Activated naive CD4-positive, alpha-beta T cell treated with anti-CD3 and anti-CD28 coated beads for 36 hours (primary cell): ENCODE results near the gene CCDC83. TPM values are rescaled to one million over a fixed set of nuclear protein-coding genes. Genes with fewer than 3 reads are reported as not detected.
"Not testable (repeated sequence)": the region's sequence is repeated elsewhere in the genome, so short reads cannot be mapped to it uniquely, and the experiment has no call there.

ENCODE experiments used
- CTCF ChIA-PET: fragments of 350-600 bp; sonication (Branson Sonifier 250); formaldehyde crosslinking; loops from one replicate; lab custom pipeline; 2021; ENCODE audit warnings: antibody characterized with exemption; lab: Charles Lee
- DNase-seq: peaks from one replicate; pipeline ENCODE4 v3.0.0-alpha.2; 2020
- H3K27ac Mint-ChIP-seq: one replicate; pipeline ENCODE4 v1.8.0; 2021; ENCODE audit warnings: mild to moderate bottlenecking, mixed read lengths
- H3K27me3 Mint-ChIP-seq: one replicate; pipeline ENCODE4 v1.8.0; 2021; ENCODE audit warnings: low read depth, mixed read lengths
- H3K36me3 Mint-ChIP-seq: one replicate; pipeline ENCODE4 v1.8.0; 2021; ENCODE audit warnings: low read depth, mixed read lengths
- H3K4me1 Mint-ChIP-seq: one replicate; pipeline ENCODE4 v1.8.0; 2021; ENCODE audit warnings: low read depth, mixed read lengths
- H3K4me3 Mint-ChIP-seq: one replicate; pipeline ENCODE4 v1.8.0; 2021; ENCODE audit warnings: mild to moderate bottlenecking, moderate library complexity, mixed read lengths
- H3K9me3 Mint-ChIP-seq: one replicate; pipeline ENCODE4 v1.8.0; 2021; ENCODE audit warnings: mixed read lengths
- intact Hi-C: fragments of 100-400 bp; cut with micrococcal nuclease; formaldehyde crosslinking; loops from one replicate; pipeline ENCODE4 v1.15.1; 2023
- total RNA-seq, 2 experiments: library from RNA; stranded (reverse); gene quantifications; one replicate each; pipeline ENCODE4 v1.2.3, GENCODE V29; 2021

CCDC83 gene
- total RNA-seq, 2 experiments from 2014 or later, result not detected

- peaks cover 40% of the 10 kb centered on the region for H3K9me3 Mint-ChIP-seq
- peaks cover 31% of the 10 kb centered on the region for H3K36me3 Mint-ChIP-seq
- no peak overlapping the region for H3K4me3 Mint-ChIP-seq
- intact Hi-C loops, result no loop called here
- DNase-seq, result no peak
- no peak overlapping the region for H3K27ac Mint-ChIP-seq
- peaks cover 44% of the 10 kb centered on the region for H3K4me1 Mint-ChIP-seq
- H3K27me3 Mint-ChIP-seq, result no peaks in the 10 kb centered on the region
- CTCF ChIA-PET, result no interaction called here
Measured at GRCh38 chr11:85950317-85951048, 95.3 kb downstream of the CCDC83 start.

- DNase-seq, result no peak
- CTCF ChIA-PET, result no interaction called here
- Mint-ChIP-seq H3K4me1 (peaks cover 38% of the 10 kb centered on the region), H3K27ac (no peak overlapping the region), H3K27me3 (no peaks in the 10 kb centered on the region), H3K4me3 (no peak overlapping the region), H3K36me3 (peaks cover 30% of the 10 kb centered on the region), H3K9me3 (peaks cover 35% of the 10 kb centered on the region)
- intact Hi-C loops, result no loop called here
Measured at GRCh38 chr11:85951049-85951405, 95.8 kb downstream of the CCDC83 start.

- DNase-seq, result no peak
- Mint-ChIP-seq H3K4me3 (no peak overlapping the region), H3K36me3 (peaks cover 36% of the 10 kb centered on the region), H3K9me3 (peaks cover 34% of the 10 kb centered on the region), H3K4me1 (peaks cover 33% of the 10 kb centered on the region), H3K27ac (no peak overlapping the region), H3K27me3 (no peaks in the 10 kb centered on the region)
- CTCF ChIA-PET, result no interaction called here
- intact Hi-C loops, result no loop called here
Measured at GRCh38 chr11:85951428-85952107, 96.4 kb downstream of the CCDC83 start.

GRCh38 chr11:85952108-85952485 is 96.9 kb downstream of the CCDC83 start:
- DNase-seq, intact Hi-C loops, CTCF ChIA-PET, H3K27me3 Mint-ChIP-seq, H3K4me3 Mint-ChIP-seq, H3K27ac Mint-ChIP-seq: not testable (repeated sequence)
- Mint-ChIP-seq H3K36me3 (peaks cover 41% of the 10 kb centered on the region), H3K4me1 (peaks cover 28% of the 10 kb centered on the region), H3K9me3 (peaks cover 33% of the 10 kb centered on the region)

- DNase-seq, result no peak
- peaks cover 33% of the 10 kb centered on the region for H3K9me3 Mint-ChIP-seq
- H3K4me1 Mint-ChIP-seq, result peaks cover 13% of the 10 kb centered on the region
- intact Hi-C loops, result no loop called here
- H3K27me3 Mint-ChIP-seq, result no peaks in the 10 kb centered on the region
- CTCF ChIA-PET, result interaction anchor here (0.9 kb wide), 1 partner anchor 9 kb away, joined by 3 read pairs; no protein-coding TSS in a partner anchor
- H3K27ac Mint-ChIP-seq, result no peak overlapping the region
- no peak overlapping the region for H3K4me3 Mint-ChIP-seq
- peaks cover 53% of the 10 kb centered on the region for H3K36me3 Mint-ChIP-seq
Measured at GRCh38 chr11:85953491-85954143, 98.4 kb downstream of the CCDC83 start.

GRCh38 chr11:85955531-85955930 is 100.3 kb downstream of the CCDC83 start:
- intact Hi-C loops, result no loop called here
- Mint-ChIP-seq H3K4me3 (no peak overlapping the region), H3K4me1 (peaks cover under 1% of the 10 kb centered on the region), H3K27me3 (no peaks in the 10 kb centered on the region), H3K27ac (no peak overlapping the region), H3K9me3 (peaks cover 33% of the 10 kb centered on the region), H3K36me3 (peaks cover 67% of the 10 kb centered on the region)
- CTCF ChIA-PET, result no interaction called here
- DNase-seq, result no peak

GRCh38 chr11:85960678-85961077 is 105.5 kb downstream of the CCDC83 start:
- H3K4me1 Mint-ChIP-seq, result peaks cover 10% of the 10 kb centered on the region
- CTCF ChIA-PET, result interaction anchor here (0.5 kb wide), 1 partner anchor 247 kb away, joined by 3 read pairs; no protein-coding TSS in a partner anchor
- intact Hi-C loops, result no loop called here
- no peak for DNase-seq
- H3K4me3 Mint-ChIP-seq, result no peak overlapping the region
- no peak overlapping the region for H3K27ac Mint-ChIP-seq
- peaks cover 64% of the 10 kb centered on the region for H3K36me3 Mint-ChIP-seq
- H3K9me3 Mint-ChIP-seq, result peaks cover 3% of the 10 kb centered on the region
- no peaks in the 10 kb centered on the region for H3K27me3 Mint-ChIP-seq

- intact Hi-C loops, result no loop called here
- no peak for DNase-seq
- H3K27ac Mint-ChIP-seq, result no peak overlapping the region
- H3K27me3 Mint-ChIP-seq, result no peaks in the 10 kb centered on the region
- CTCF ChIA-PET, result interaction anchor here (0.5 kb wide), 1 partner anchor 246 kb away, joined by 3 read pairs; no protein-coding TSS in a partner anchor
- H3K4me3 Mint-ChIP-seq, result no peak overlapping the region
- peaks cover 64% of the 10 kb centered on the region for H3K36me3 Mint-ChIP-seq
- peaks cover 10% of the 10 kb centered on the region for H3K4me1 Mint-ChIP-seq
- H3K9me3 Mint-ChIP-seq, result peaks cover 3% of the 10 kb centered on the region
Measured at GRCh38 chr11:85961130-85961529, 105.9 kb downstream of the CCDC83 start.

- H3K4me3 Mint-ChIP-seq, result no peak overlapping the region
- intact Hi-C loops, result no loop called here
- no peak for DNase-seq
- no peaks in the 10 kb centered on the region for H3K9me3 Mint-ChIP-seq
- H3K27ac Mint-ChIP-seq, result no peak overlapping the region
- no peaks in the 10 kb centered on the region for H3K27me3 Mint-ChIP-seq
- CTCF ChIA-PET, result interaction anchor here (0.5 to 0.7 kb wide), 2 partner anchors 9 to 299 kb away, joined by 3 to 4 read pairs; no protein-coding TSS in a partner anchor
- H3K4me1 Mint-ChIP-seq, result peaks cover 10% of the 10 kb centered on the region
- peaks cover 57% of the 10 kb centered on the region for H3K36me3 Mint-ChIP-seq
Measured at GRCh38 chr11:85961930-85962363, 106.8 kb downstream of the CCDC83 start.

- CTCF ChIA-PET, result no interaction called here
- H3K4me3 Mint-ChIP-seq, result no peak overlapping the region
- H3K9me3 Mint-ChIP-seq, result no peaks in the 10 kb centered on the region
- peaks cover 49% of the 10 kb centered on the region for H3K36me3 Mint-ChIP-seq
- no peak overlapping the region for H3K27ac Mint-ChIP-seq
- peaks cover 20% of the 10 kb centered on the region for H3K4me1 Mint-ChIP-seq
- no peaks in the 10 kb centered on the region for H3K27me3 Mint-ChIP-seq
- DNase-seq, result no peak
- intact Hi-C loops, result loop anchor here (5.0 kb wide), 1 partner anchor 47 kb away; no protein-coding TSS in a partner anchor
Measured at GRCh38 chr11:85965202-85965601, 110.0 kb downstream of the CCDC83 start.

- Mint-ChIP-seq H3K9me3 (no peaks in the 10 kb centered on the region), H3K27ac (no peak overlapping the region), H3K27me3 (no peaks in the 10 kb centered on the region), H3K36me3 (peaks cover 46% of the 10 kb centered on the region), H3K4me1 (peaks cover 10% of the 10 kb centered on the region), H3K4me3 (no peak overlapping the region)
- DNase-seq, result no peak
- intact Hi-C loops, result loop anchor here (5.0 kb wide), 1 partner anchor 45 kb away; no protein-coding TSS in a partner anchor
- CTCF ChIA-PET, result interaction anchor here (0.9 kb wide), 1 partner anchor 9 kb away, joined by 5 read pairs; no protein-coding TSS in a partner anchor
Measured at GRCh38 chr11:85967457-85967856, 112.3 kb downstream of the CCDC83 start.
